Thyroid gland (tissue), 4 donors: ENCODE results near the gene BBIP1.

ENCODE experiments used
- CTCF ChIP-seq, 6 experiments: fragments of 200-600 bp in 3 of 6; fragments of 450-650 bp in 3 of 6; sonication (generic) in 3 of 6; IDR thresholded peaks; one replicate each; pipeline ENCODE4 v1.5.1; 2016 to 2019; ENCODE audit warnings: antibody characterized with exemption in 6 of 6, mild to moderate bottlenecking in 2 of 6, inconsistent platforms in 1 of 6, moderate library complexity in 1 of 6
- POLR2A ChIP-seq, 2 donors: fragments of 450-650 bp; IDR thresholded peaks; one replicate each; pipeline ENCODE4 v1.6.1; 2017; ENCODE audit warnings: antibody characterized with exemption in 2 of 2, mild to moderate bottlenecking in 2 of 2, moderate library complexity in 1 of 2

GRCh38 chr10:110918269-110918642 is 724 bp downstream of the BBIP1 start:
- TF ChIP-seq CTCF (IDR thresholded peaks at IDR 0.05) (peak in 1 of 6 experiments; percentile 9), POLR2A (IDR thresholded peaks at IDR 0.05) (peak in 1 of 2 donors; percentile 86)
